HG03469 (cell line): ENCODE data around the gene GET4.

Experiments
- ATAC-seq: cut with Tn5 transposase; IDR thresholded peaks from one replicate; pipeline ENCODE4 v1.9.1; 2021; ENCODE audit warnings: mild to moderate bottlenecking, moderate library complexity, moderate number of reproducible peaks; ENCODE audit not compliant: unreplicated experiment

GET4 gene

DNA sequence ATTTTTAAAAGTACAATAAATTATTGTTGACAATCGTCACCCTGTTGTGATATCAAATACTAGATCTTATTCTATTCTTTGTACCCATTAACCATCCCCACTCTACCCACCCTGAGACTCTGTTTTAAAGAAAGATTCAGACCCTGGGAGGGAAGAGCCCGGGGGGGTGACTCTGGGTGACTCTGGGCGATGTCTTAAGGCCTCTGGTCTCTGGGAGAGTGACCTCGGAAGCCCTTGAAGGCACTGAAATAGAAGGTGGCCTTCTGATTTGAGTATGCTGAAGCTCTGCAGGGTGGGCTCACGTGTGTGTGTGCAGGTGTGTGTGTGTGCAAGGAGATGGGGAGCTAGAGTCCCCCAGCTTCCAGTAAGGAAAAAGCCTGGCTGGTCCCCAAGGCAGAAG is 68.4 kb downstream of the GET4 start:
- no peak for ATAC-seq

GRCh38 chr7:945147-945555 is 68.8 kb downstream of the GET4 start:
- ATAC-seq: no peak

- ATAC-seq: no peak
These were observed 69.4 kb downstream of the GET4 start for GRCh38 chr7:945556-946255.
